OCI-LY3 (cell line): ENCODE measurements around the gene MRPL10.

ENCODE experiments used
- H2AFZ ChIP-seq: fragments of 200-600, 300-600 bp; shearing (Covaris generic); 2 replicates; pipeline ENCODE4 v1.6.0; 2014; ENCODE audit warnings: antibody characterized with exemption, low read depth, low read length
- H3K27ac ChIP-seq: fragments of 200-600, 300-600 bp; sonication (generic); 2 replicates; pipeline ENCODE4 v1.5.1; 2014; ENCODE audit warnings: mild to moderate bottlenecking, low read length, moderate library complexity, mixed read lengths
- H3K27me3 ChIP-seq: fragments of 200-600, 300-600 bp; sonication (generic); 2 replicates; pipeline ENCODE4 v1.6.1; 2014; ENCODE audit warnings: low read depth, low read length, mixed read lengths
- H3K36me3 ChIP-seq: fragments of 200-600, 300-600 bp; sonication (generic); replicated peaks from 2 replicates; pipeline ENCODE3; 2014; ENCODE audit warnings: low read depth, low read length, mixed read lengths
- H3K4me1 ChIP-seq: fragments of 300-600, 200-600 bp; sonication (generic); 2 replicates; pipeline ENCODE4 v1.6.1; 2014; ENCODE audit warnings: low read length, mixed read lengths
- H3K4me2 ChIP-seq: fragments of 200-600, 300-600 bp; sonication (generic); 2 replicates; pipeline ENCODE4 v1.6.1; 2014; ENCODE audit warnings: low read length, mixed read lengths
- H3K4me3 ChIP-seq: fragments of 300-600, 200-600 bp; sonication (generic); 2 replicates; pipeline ENCODE4 v1.5.1; 2014; ENCODE audit warnings: antibody characterized with exemption, mild to moderate bottlenecking, low read length, moderate library complexity
- H3K79me2 ChIP-seq: fragments of 300-600, 200-600 bp; shearing (Covaris generic); 2 replicates; pipeline ENCODE4 v1.6.1; 2014; ENCODE audit warnings: mild to moderate bottlenecking, low read length, mixed read lengths
- H3K9ac ChIP-seq: fragments of 300-600, 200-600 bp; shearing (Covaris generic); 2 replicates; pipeline ENCODE4 v1.6.0; 2014; ENCODE audit warnings: mild to moderate bottlenecking, low read length, moderate library complexity
- H3K9me3 ChIP-seq: fragments of 200-600, 300-600 bp; shearing (Covaris generic); 2 replicates; pipeline ENCODE4 v1.6.1; 2014; ENCODE audit warnings: low read length, mixed read lengths; ENCODE audit not compliant: insufficient read depth
- H4K20me1 ChIP-seq: fragments of 200-600, 300-600 bp; sonication (generic); 2 replicates; pipeline ENCODE4 v1.6.1; 2016; ENCODE audit warnings: low read length, mixed read lengths; ENCODE audit not compliant: insufficient read depth
- CTCF ChIP-seq: fragments of 200-600, 300-600 bp; sonication (generic); IDR thresholded peaks from 2 replicates; pipeline ENCODE4 v1.5.1; 2014; ENCODE audit warnings: antibody characterized with exemption, low read length, low read depth
- EZH2phosphoT487 ChIP-seq: fragments of 200-600 bp; shearing (Covaris generic); IDR thresholded peaks from 2 replicates; pipeline ENCODE4 v1.6.1; 2018; ENCODE audit warnings: antibody characterized with exemption, mixed run types, low read depth

Gene MRPL10

GRCh38 chr17:47800686-47801085 lies 30.7 kb downstream of the MRPL10 start:
- no peak overlapping the region for H3K4me2 ChIP-seq
- TF ChIP-seq EZH2phosphoT487 (no peak), CTCF (no peak)

DNA sequence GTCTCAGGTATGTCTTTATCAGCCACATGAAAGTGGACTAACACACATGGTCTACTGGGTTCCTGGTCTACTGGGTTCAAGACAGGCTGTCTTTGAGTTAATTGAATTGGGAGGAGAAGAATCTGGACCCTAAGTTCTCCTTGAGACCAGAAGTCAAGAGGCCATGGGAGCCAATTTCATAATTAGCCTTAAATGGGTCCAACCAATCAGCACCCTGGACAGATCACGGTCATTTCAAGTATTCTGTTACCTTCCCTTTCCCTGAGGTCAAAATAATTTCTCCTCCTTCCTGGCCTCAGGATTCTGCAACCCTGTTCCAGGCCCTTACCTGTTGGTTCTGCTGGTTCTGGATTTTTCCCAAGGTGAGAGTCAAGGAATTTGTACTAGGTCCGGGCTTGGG lies 33.5 kb downstream of the MRPL10 start:
- no peaks in the 10 kb centered on the region for H3K9me3 ChIP-seq
- no peaks in the 10 kb centered on the region for H3K4me1 ChIP-seq
- no peak overlapping the region for H3K4me3 ChIP-seq
- TF ChIP-seq EZH2phosphoT487 (no peak), CTCF (no peak)
- no peaks in the 10 kb centered on the region for H3K36me3 ChIP-seq
- H4K20me1 ChIP-seq = no peaks in the 10 kb centered on the region
- no peak overlapping the region for H2AFZ ChIP-seq
- no peak overlapping the region for H3K9ac ChIP-seq
- H3K27me3 ChIP-seq = peaks cover 26% of the 10 kb centered on the region
- no peak overlapping the region for H3K4me2 ChIP-seq
- H3K79me2 ChIP-seq = no peaks in the 10 kb centered on the region
- H3K27ac ChIP-seq = no peak overlapping the region

More at GRCh38 chr17:47800686-47801085, 30.7 kb downstream of the MRPL10 start:
- H3K27ac ChIP-seq = no peak overlapping the region
- H4K20me1 ChIP-seq = no peaks in the 10 kb centered on the region
- no peak overlapping the region for H2AFZ ChIP-seq
- H3K9ac ChIP-seq = no peak overlapping the region
- no peaks in the 10 kb centered on the region for H3K4me1 ChIP-seq
- H3K27me3 ChIP-seq = peaks cover under 1% of the 10 kb centered on the region; the same call in 1 of the 2 replicates
- H3K4me3 ChIP-seq = no peak overlapping the region
- no peaks in the 10 kb centered on the region for H3K9me3 ChIP-seq
- no peaks in the 10 kb centered on the region for H3K79me2 ChIP-seq
- no peaks in the 10 kb centered on the region for H3K36me3 ChIP-seq

DNA sequence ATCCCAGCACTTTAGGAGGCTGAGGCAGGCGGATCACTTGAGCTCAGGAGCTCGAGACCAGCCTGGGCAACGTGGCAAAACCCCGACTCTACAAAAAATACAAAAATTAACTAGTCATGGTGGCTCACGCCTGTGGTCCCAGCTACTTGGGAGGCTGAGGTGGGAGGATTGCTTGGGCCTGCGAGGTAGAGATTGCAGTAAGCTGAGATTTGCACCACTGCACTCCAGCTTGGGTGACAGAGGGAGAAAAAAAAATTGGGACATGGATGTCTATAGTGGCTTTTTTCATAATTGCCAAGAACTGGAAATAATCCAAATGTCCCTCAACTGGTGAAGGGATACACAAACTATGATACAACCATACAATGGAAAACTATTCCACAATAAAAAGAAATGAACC lies 38.4 kb downstream of the MRPL10 start:
- Histone ChIP-seq H3K36me3 (no peaks in the 10 kb centered on the region), H2AFZ (no peak overlapping the region), H3K9ac (no peak overlapping the region), H3K27ac (no peak overlapping the region), H3K4me3 (no peak overlapping the region), H4K20me1 (no peaks in the 10 kb centered on the region), H3K27me3 (peaks cover 45% of the 10 kb centered on the region), H3K9me3 (no peaks in the 10 kb centered on the region), H3K4me2 (no peak overlapping the region), H3K4me1 (no peaks in the 10 kb centered on the region), H3K79me2 (no peaks in the 10 kb centered on the region)
- TF ChIP-seq CTCF (no peak), EZH2phosphoT487 (no peak)

- Histone ChIP-seq H3K36me3 (no peaks in the 10 kb centered on the region), H3K27ac (no peak overlapping the region), H3K79me2 (no peaks in the 10 kb centered on the region), H2AFZ (no peak overlapping the region), H3K4me3 (no peak overlapping the region), H4K20me1 (no peaks in the 10 kb centered on the region), H3K9me3 (no peaks in the 10 kb centered on the region), H3K27me3 (peaks cover 45% of the 10 kb centered on the region), H3K9ac (no peak overlapping the region), H3K4me2 (no peak overlapping the region), H3K4me1 (no peaks in the 10 kb centered on the region)
- no peak for TF ChIP-seq EZH2phosphoT487
- TF ChIP-seq CTCF = no peak
Measured at GRCh38 chr17:47792457-47792856, 38.9 kb downstream of the MRPL10 start.
